GM12875 (cell line): Measurements from ENCODE around the gene PIGV.

Experiments used
- H3K4me3 ChIP-seq: one replicate; pipeline ENCODE4 v1.5.1; 2011; ENCODE audit warnings: low read depth, low read length, control low read depth
- TF ChIP-seq, protein P1 (sequence below): IDR thresholded peaks from 2 replicates; pipeline ENCODE4 v1.5.1; 2011; ENCODE audit warnings: low read depth, mild to moderate bottlenecking, control low read depth, inconsistent platforms, low read length, moderate library complexity, borderline replicate concordance; ENCODE audit not compliant: insufficient read depth

The PIGV gene

DNA sequence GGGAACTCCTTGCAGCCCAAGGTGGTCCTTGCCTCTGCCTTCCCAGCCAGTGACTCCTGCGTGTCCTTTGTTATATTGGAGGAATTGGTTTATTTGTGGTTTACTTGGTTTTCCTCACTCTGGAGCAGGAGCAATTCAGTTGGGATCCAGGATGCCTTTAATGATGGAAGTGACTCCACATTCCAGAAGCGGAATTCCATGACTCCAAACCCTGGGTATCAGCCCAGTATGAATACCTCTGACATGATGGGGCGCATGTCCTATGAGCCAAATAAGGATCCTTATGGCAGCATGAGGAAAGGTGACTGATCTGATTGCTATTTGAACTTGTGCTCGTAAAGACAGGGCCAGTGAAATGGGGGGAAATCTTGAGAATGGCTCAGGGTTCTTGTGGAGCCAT is 15.1 kb upstream of the PIGV start:
- no peak overlapping the region for H3K4me3 ChIP-seq
- TF ChIP-seq, protein P1, sequence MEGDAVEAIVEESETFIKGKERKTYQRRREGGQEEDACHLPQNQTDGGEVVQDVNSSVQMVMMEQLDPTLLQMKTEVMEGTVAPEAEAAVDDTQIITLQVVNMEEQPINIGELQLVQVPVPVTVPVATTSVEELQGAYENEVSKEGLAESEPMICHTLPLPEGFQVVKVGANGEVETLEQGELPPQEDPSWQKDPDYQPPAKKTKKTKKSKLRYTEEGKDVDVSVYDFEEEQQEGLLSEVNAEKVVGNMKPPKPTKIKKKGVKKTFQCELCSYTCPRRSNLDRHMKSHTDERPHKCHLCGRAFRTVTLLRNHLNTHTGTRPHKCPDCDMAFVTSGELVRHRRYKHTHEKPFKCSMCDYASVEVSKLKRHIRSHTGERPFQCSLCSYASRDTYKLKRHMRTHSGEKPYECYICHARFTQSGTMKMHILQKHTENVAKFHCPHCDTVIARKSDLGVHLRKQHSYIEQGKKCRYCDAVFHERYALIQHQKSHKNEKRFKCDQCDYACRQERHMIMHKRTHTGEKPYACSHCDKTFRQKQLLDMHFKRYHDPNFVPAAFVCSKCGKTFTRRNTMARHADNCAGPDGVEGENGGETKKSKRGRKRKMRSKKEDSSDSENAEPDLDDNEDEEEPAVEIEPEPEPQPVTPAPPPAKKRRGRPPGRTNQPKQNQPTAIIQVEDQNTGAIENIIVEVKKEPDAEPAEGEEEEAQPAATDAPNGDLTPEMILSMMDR: no peak

DNA sequence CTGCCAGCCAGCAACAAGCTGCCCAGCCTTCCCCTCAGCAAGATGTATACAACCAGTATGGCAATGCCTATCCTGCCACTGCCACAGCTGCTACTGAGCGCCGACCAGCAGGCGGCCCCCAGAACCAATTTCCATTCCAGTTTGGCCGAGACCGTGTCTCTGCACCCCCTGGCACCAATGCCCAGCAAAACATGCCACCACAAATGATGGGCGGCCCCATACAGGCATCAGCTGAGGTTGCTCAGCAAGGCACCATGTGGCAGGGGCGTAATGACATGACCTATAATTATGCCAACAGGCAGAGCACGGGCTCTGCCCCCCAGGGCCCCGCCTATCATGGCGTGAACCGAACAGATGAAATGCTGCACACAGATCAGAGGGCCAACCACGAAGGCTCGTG is 13.3 kb upstream of the PIGV start:
- no peak overlapping the region for H3K4me3 ChIP-seq
- TF ChIP-seq, protein P1: no peak

DNA sequence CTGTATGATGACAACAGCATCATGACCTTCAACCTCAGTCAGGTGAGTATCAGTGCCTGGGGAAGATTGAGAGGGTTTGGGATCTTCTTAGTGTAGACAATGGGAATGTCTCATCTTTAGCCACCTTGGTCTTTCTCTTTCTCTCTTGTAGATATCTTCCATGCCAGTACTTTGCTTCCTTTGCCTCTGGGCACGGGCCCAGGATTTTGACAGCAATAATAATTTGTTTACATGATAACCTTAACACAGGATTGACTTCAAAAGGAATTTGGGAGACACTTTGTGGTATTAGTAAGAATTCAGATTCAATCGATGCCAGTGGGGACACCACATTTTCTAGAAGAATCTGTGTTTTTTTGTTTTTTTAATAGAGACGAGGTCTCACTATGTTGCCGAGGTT is 12.1 kb upstream of the PIGV start:
- no peak overlapping the region for H3K4me3 ChIP-seq
- TF ChIP-seq, protein P1: no peak

DNA sequence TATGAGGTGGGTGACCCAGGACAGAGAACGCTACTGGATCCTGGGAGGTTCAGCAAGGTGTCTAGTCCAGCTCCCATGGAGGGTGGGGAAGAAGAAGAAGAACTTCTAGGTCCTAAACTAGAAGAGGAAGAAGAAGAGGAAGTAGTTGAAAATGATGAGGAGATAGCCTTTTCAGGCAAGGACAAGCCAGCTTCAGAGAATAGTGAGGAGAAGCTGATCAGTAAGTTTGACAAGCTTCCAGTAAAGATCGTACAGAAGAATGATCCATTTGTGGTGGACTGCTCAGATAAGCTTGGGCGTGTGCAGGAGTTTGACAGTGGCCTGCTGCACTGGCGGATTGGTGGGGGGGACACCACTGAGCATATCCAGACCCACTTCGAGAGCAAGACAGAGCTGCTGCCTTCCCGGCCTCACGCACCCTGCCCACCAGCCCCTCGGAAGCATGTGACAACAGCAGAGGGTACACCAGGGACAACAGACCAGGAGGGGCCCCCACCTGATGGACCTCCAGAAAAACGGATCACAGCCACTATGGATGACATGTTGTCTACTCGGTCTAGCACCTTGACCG is 8.6 kb upstream of the PIGV start:
- TF ChIP-seq, protein P1: no peak
- no peak overlapping the region for H3K4me3 ChIP-seq

- TF ChIP-seq, protein P1: no peak
- no peak overlapping the region for H3K4me3 ChIP-seq
Measured at GRCh38 chr1:26780344-26780957, 7.3 kb upstream of the PIGV start.

DNA sequence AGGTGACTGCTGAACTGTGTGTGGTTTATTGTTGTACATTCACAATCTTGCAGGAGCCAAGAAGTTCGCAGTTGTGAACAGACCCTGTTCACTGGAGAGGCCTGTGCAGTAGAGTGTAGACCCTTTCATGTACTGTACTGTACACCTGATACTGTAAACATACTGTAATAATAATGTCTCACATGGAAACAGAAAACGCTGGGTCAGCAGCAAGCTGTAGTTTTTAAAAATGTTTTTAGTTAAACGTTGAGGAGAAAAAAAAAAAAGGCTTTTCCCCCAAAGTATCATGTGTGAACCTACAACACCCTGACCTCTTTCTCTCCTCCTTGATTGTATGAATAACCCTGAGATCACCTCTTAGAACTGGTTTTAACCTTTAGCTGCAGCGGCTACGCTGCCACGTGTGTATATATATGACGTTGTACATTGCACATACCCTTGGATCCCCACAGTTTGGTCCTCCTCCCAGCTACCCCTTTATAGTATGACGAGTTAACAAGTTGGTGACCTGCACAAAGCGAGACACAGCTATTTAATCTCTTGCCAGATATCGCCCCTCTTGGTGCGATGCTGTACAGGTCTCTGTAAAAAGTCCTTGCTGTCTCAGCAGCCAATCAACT is 6.4 kb upstream of the PIGV start:
- TF ChIP-seq, protein P1: no peak
- H3K4me3 ChIP-seq: no peak overlapping the region
